NT2/D1 (cell line): Measurements from ENCODE around the gene PRM3.

Experiments used
- DNase-seq: peaks from one replicate; pipeline ENCODE4 v3.0.0-alpha.2; 2011; ENCODE audit warnings: low read depth, low spot score
- H3K27me3 ChIP-seq: 2 replicates; pipeline ENCODE4 v1.6.0; 2011; ENCODE audit warnings: mild to moderate bottlenecking; ENCODE audit not compliant: insufficient read length, insufficient read depth
- H3K36me3 ChIP-seq: 2 replicates; pipeline ENCODE4 v1.6.1; 2011; ENCODE audit warnings: mild to moderate bottlenecking, low read length, mixed read lengths; ENCODE audit not compliant: insufficient read depth, insufficient read length
- H3K4me1 ChIP-seq: 2 replicates; pipeline ENCODE4 v1.5.1; 2011; ENCODE audit not compliant: insufficient read depth, insufficient read length
- H3K4me3 ChIP-seq: 2 replicates; pipeline ENCODE4 v1.5.1; 2011; ENCODE audit warnings: low read depth; ENCODE audit not compliant: insufficient read length
- H3K9ac ChIP-seq: 2 replicates; pipeline ENCODE4 v1.6.0; 2011; ENCODE audit warnings: low read depth; ENCODE audit not compliant: insufficient read length
- H3K9me3 ChIP-seq: 2 replicates; pipeline ENCODE4 v1.5.1; 2011; ENCODE audit warnings: mild to moderate bottlenecking, low read length; ENCODE audit not compliant: insufficient read depth
- SUZ12 ChIP-seq: IDR thresholded peaks from 2 replicates; pipeline ENCODE4 v1.6.1; 2011; ENCODE audit not compliant: insufficient read length, insufficient read depth; ENCODE audit errors: extremely low read depth
- YY1 ChIP-seq: IDR thresholded peaks from 2 replicates; pipeline ENCODE4 v1.6.1; 2011; ENCODE audit not compliant: insufficient read length, insufficient read depth
- ZNF274 ChIP-seq: IDR thresholded peaks from 2 replicates; pipeline ENCODE4 v1.6.1; 2011; ENCODE audit warnings: mild to moderate bottlenecking, low read depth, low read length

The PRM3 gene

DNA sequence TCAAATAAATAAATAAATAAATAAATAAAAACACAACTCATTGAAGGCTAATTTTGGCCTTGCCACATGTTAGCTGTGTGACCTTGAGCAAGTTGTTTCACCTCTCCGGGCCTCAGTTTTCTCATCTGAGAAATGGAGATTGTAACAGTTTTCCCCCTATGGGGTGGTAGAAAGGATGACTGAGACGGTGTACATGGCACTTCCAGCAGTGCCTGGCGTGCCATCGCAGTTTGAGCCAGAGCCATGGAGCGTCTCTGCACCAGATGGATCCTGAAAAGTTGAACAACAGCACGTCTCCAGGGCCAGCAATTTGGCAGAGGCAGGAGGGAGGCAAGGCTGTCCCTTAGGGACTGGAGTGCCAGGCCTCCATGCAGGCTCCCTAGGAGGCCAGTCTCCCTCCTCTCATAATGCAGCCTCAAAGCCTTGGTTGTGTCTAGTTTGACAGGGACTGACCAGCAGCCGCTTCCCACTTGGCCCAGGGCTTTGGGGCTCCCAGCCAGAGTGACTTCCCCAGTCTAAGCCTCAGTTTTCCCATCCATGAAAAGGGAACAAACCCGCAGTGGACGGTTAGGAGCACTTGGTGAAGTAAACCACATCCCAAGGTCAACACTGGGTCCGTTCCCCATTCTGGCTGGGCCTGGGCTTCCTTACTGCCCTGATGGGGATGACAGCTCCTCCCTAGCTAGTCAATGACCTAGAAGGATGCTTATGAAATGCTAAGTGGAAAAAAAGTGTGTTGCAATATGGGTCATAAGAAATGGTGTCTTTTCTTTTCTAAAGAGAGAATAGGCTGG is 36.8 kb downstream of the PRM3 start:
- DNase-seq = no peak
- TF ChIP-seq YY1 = no peak
- TF ChIP-seq ZNF274 = no peak
- TF ChIP-seq SUZ12 = no peak
- H3K9me3 ChIP-seq = no peaks in the 10 kb centered on the region
- H3K4me1 ChIP-seq = peaks cover 11% of the 10 kb centered on the region
- no peaks in the 10 kb centered on the region for H3K36me3 ChIP-seq
- H3K27me3 ChIP-seq = no peaks in the 10 kb centered on the region
- no peak overlapping the region for H3K4me3 ChIP-seq
- no peak overlapping the region for H3K9ac ChIP-seq

DNA sequence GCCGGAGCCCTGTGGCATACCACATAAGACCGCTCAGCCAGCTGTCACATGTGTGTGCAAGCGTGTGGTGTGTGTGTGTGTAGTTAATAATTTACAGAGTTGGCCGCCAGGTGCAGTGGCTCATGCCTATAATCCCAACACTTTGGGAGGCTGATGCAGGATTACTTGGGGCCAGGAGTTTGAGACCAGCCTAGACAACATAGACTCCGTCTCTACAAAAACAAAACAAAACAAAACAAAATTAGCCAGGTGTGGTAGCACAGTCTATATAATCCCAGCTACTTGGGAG is 37.8 kb downstream of the PRM3 start:
- DNase-seq = no peak
- H3K36me3 ChIP-seq = no peaks in the 10 kb centered on the region
- no peaks in the 10 kb centered on the region for H3K9me3 ChIP-seq
- peaks cover 9% of the 10 kb centered on the region for H3K4me1 ChIP-seq
- H3K27me3 ChIP-seq = no peaks in the 10 kb centered on the region
- no peak overlapping the region for H3K9ac ChIP-seq
- no peak overlapping the region for H3K4me3 ChIP-seq
- TF ChIP-seq ZNF274 (no peak), YY1 (no peak), SUZ12 (no peak)

DNA sequence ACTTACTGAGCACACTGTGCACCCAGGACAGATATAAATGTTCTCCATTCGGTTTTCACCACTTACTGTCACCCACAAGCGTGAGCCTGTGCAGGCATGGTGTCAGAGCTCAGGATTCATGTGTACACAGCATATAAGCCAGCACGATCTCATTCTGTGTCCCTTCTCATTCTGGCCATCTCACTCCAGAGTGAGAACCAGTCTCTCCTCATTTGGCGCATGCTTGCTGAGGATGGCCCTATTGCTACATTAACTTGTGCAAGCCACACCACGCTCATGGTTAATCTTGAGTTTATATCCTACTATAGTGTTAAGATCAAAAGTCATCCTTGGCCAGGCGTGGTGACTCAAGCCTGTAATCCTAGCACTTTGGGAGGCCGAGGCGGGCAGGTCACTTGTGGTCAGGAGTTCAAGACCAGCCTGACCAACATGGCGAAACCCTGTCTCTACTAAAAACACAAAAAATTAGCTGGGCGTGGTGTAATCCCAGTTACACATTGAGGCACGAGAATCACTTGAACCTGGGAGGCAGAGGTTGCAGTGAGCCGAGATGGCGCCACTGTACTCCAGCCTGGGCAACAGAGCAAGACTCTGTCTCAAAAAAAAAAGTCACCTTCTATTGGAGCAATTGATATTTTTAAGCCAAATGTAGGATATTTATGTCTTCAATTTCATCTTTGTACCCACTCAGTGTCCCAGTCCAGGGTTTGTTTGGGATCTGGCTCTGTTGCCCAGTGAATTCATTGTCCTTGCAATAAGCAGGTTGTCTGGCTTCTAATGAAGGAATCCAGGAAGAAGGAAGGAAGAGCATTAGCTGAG is 38.3 kb downstream of the PRM3 start:
- DNase-seq = no peak
- Histone ChIP-seq H3K4me1 (peaks cover 6% of the 10 kb centered on the region), H3K27me3 (no peaks in the 10 kb centered on the region), H3K9ac (no peak overlapping the region), H3K9me3 (no peaks in the 10 kb centered on the region), H3K36me3 (no peaks in the 10 kb centered on the region), H3K4me3 (no peak overlapping the region)
- TF ChIP-seq ZNF274 (no peak), YY1 (no peak), SUZ12 (no peak)

DNA sequence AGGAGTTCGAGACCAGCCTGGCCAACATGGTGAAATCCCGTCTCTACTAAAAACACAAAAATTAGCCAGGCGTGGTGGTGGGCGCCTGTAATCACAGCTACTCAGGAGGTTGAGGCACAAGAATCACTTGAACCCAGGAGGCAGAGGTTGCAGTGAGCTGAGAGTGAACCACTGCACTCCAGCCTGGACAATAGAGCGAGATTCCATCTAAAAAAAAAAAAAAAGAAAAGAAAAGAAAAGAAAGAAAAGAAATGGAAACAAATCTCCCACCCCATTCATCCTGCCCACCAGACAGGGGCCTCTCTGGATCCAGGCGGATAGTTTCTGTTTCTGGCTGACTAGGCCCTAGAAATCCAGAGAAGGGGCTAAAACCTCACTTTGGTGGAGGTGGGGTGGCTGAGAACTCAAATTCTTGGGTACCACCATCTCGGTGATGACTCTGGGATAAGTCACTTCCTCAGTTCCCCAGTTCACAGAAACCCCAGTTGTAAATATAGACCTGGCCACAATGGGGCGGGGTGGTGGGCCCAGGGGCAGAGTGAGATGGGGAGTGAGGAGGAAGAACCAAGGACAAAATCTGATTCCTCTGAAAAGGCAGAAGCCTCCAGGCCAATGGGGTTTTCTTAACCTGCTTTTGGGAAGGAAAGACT is 39.6 kb downstream of the PRM3 start:
- DNase-seq = no peak
- peaks cover 6% of the 10 kb centered on the region for H3K4me1 ChIP-seq
- H3K9ac ChIP-seq = no peak overlapping the region
- H3K27me3 ChIP-seq = no peaks in the 10 kb centered on the region
- no peaks in the 10 kb centered on the region for H3K9me3 ChIP-seq
- TF ChIP-seq SUZ12 (no peak), ZNF274 (no peak), YY1 (no peak)
- H3K36me3 ChIP-seq = no peaks in the 10 kb centered on the region
- H3K4me3 ChIP-seq = no peak overlapping the region

DNA sequence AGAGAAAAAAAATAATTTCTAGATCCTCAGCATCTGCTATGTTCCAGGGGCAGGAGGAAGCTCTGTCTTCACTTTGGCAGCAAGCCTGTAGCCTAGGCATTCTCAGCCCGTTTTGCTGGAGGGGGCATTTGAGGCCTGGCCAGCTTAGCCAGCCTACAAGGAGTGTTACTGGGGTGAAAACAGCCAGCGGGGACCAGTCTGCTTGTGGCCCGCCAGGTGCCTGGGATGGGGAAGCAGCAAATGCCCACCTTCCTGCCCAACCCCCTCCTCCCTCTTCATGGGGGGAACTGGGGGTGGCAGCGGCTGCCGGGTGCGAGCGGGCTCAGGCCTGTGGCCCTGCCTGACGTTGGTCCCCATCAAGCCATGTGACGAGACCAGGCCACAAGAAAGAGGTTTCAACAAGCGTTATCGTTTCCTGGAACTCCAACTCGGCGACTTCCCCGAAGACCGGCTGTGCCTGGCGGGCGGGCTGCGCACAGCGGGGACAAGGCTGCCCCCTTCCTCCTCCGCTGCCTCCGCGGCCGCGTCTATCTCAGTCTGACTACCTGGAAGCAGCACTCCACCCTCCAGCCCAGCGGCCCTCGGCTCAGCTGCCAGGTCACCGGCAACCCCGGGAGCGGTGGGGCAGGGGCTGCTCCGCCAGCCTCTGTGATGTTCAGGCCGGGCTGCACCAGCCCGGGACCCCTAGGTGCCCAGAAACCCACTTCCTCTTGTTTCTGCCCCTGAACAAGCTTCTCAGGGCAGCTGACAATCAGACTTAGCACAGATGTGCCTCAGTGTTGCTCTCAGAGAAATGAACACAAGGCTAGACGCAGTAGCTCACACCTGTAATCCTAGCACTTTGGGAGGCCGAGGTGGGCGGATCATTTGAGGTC is 40.3 kb downstream of the PRM3 start:
- Histone ChIP-seq H3K27me3 (no peaks in the 10 kb centered on the region), H3K4me3 (no peak overlapping the region), H3K4me1 (peaks cover 6% of the 10 kb centered on the region), H3K9ac (no peak overlapping the region), H3K36me3 (no peaks in the 10 kb centered on the region), H3K9me3 (no peaks in the 10 kb centered on the region)
- no peak for TF ChIP-seq SUZ12
- TF ChIP-seq ZNF274 = no peak
- no peak for TF ChIP-seq YY1
- DNase-seq = no peak

DNA sequence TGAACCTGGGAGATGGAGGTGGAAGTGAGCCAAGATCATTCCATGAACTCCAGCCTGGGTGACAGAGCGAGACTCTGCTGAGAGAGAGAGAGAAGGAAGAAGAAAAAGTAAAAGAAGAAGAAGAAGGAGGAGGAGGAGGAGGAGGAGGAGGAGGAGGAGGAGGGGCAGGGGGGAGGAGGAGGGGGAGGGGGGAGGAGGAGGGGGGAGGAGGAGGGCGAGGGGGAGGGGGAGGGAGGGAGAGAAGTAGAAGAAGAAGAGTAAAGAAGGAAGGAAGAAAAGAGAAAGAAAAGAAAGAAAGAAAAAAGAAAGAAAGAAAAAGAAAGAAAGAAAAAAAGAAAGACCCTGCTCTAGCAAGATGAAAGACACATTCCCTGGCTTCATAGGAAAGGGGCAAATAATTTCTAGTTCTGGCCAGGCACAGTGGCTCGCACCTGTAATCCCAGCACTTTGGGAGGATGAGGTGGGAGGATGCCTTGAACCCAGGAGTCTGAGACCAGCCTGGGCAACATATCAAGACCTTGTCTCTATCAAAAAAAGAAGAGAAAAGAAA is 41.1 kb downstream of the PRM3 start:
- Histone ChIP-seq H3K9me3 (no peaks in the 10 kb centered on the region), H3K27me3 (no peaks in the 10 kb centered on the region), H3K36me3 (no peaks in the 10 kb centered on the region), H3K4me1 (peaks cover 6% of the 10 kb centered on the region), H3K9ac (no peak overlapping the region), H3K4me3 (no peak overlapping the region)
- TF ChIP-seq YY1 (no peak), SUZ12 (no peak), ZNF274 (no peak)
- no peak for DNase-seq
